HG03558 (cell line): ENCODE measurements around the gene GABRG2.

Experiments
- ATAC-seq: cut with Tn5 transposase; IDR thresholded peaks from one replicate; pipeline ENCODE4 v1.9.1; 2021; ENCODE audit warnings: moderate number of reproducible peaks; ENCODE audit not compliant: unreplicated experiment; ENCODE audit errors: extremely low read depth

The GABRG2 gene

GRCh38 chr5:162187371-162187770, 119.8 kb downstream of the GABRG2 start:
- ATAC-seq, result no peak

GRCh38 chr5:162189719-162190118, 122.1 kb downstream of the GABRG2 start:
- ATAC-seq, result no peak

- no peak for ATAC-seq
Observed at GRCh38 chr5:162193012-162193411, 125.4 kb downstream of the GABRG2 start.

- no peak for ATAC-seq
Observed at GRCh38 chr5:162196351-162196750, 128.8 kb downstream of the GABRG2 start.

- no peak for ATAC-seq
Observed at GRCh38 chr5:162202285-162202880, 134.8 kb downstream of the GABRG2 start.
